GM12878 (cell line): Measurements from ENCODE around the gene TCP1.

Experiments used
- CTCF ChIP-seq, 3 experiments: IDR thresholded peaks in 2 of 3; conservative IDR thresholded peaks in 1 of 3; 2 replicates each; pipeline ENCODE4 v1.5.1; 2011; ENCODE audit warnings: low read depth in 3 of 3, low read length in 3 of 3, mild to moderate bottlenecking in 3 of 3, control low read depth in 2 of 3, moderate library complexity in 2 of 3, inconsistent platforms in 1 of 3, mixed read lengths in 1 of 3; ENCODE audit not compliant: control insufficient read depth in 2 of 3, insufficient read depth in 1 of 3; ENCODE audit errors: extremely low read depth in 1 of 3
- HSF1 ChIP-seq: fragments of 150-350 bp; IDR thresholded peaks from 2 replicates; pipeline ENCODE4 v1.6.1; 2014; ENCODE audit warnings: mild to moderate bottlenecking, low read depth, low read length
- MAX ChIP-seq: IDR thresholded peaks from 2 replicates; pipeline ENCODE4 v1.6.1; 2012; ENCODE audit warnings: low read depth, low read length, improper control_type of control experiment
- RFX5 ChIP-seq: IDR thresholded peaks from 2 replicates; pipeline ENCODE4 v1.6.1; 2011; ENCODE audit warnings: low read depth, low read length, improper control_type of control experiment
- TCF12 ChIP-seq: IDR thresholded peaks from 2 replicates; pipeline ENCODE4 v1.6.1; 2011; ENCODE audit warnings: low read depth, mild to moderate bottlenecking, low read length

- TF ChIP-seq RFX5 (no peak), TCF12 (no peak), HSF1 (no peak), CTCF (IDR thresholded peaks at IDR 0.05 in 2 of 3, conservative IDR thresholded peaks at IDR 0.05 in 1 of 3; ENCODE audit: control insufficient read depth in 2 of 3, extremely low read depth in 1 of 3, insufficient read depth in 1 of 3, low read depth in 3 of 3, low read length in 3 of 3) (no peak), MAX (no peak)
Measured at GRCh38 chr6:159739341-159739740, 50.1 kb downstream of the TCP1 start.
